Head of caudate nucleus (tissue), 42 donors: ENCODE data around the gene PDE12.

Experiments
- DNase-seq, 42 donors: peaks; one replicate each; pipeline versions ENCODE4 v3.0.0 to v3.0.0-alpha.2; 2020 to 2021; ENCODE audit warnings: mixed read lengths in 7 of 42
- intact Hi-C: fragments of 100-400 bp; cut with DNase I; formaldehyde crosslinking; loops from one replicate; pipeline ENCODE4 v1.15.0; 2022

The PDE12 gene, protein sequence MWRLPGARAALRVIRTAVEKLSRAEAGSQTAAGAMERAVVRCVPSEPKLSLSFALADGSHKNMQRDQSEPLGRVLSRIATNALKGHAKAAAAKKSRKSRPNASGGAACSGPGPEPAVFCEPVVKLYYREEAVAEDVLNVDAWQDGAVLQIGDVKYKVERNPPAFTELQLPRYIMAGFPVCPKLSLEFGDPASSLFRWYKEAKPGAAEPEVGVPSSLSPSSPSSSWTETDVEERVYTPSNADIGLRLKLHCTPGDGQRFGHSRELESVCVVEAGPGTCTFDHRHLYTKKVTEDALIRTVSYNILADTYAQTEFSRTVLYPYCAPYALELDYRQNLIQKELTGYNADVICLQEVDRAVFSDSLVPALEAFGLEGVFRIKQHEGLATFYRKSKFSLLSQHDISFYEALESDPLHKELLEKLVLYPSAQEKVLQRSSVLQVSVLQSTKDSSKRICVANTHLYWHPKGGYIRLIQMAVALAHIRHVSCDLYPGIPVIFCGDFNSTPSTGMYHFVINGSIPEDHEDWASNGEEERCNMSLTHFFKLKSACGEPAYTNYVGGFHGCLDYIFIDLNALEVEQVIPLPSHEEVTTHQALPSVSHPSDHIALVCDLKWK

DNA sequence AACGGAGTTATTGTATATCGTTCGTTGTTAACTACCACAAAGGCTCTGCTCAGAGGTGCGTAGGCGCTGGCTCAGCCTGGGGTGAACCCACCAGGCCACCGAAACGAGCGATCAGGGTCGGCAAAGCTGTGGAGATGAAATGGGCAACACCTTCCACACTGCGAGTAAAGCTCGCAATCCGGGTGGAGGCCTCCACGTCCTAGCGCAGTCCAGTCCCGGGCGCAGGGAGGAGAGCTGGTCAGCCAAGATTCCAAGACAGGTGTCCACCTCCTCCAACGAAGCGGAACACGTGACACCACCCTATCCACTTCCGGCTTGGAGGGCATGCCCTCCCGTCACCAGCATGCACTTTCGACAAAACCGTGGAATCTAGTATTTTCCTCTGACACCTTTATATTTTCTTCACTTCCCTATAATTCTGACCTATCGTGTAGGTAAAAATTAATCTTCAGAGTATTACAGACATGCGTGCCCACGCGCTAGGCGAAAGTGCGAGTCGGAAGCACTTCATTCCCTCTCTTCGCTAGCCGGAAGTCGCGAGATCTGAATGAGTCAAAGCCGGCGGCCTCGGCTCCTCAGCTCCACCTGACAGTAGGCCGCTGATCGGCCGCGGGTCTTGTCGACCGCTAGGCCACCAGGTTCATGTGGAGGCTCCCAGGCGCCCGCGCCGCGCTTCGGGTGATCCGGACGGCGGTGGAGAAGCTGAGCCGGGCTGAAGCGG lies at the start of gene PDE12:
Gene PDE12, plus strand, starts transcription at position 537 of the 721 bp plus-strand sequence. Its CDS starts 106 bp downstream, at position 643.
- intact Hi-C loops: loop anchor here (1.0 to 5.0 kb wide), 2 partner anchors 41 to 201 kb away; partner anchors contain the start of genes ARF4 and SLMAP
- DNase-seq: peak; percentile 79 to 96 (median 91)

DNA sequence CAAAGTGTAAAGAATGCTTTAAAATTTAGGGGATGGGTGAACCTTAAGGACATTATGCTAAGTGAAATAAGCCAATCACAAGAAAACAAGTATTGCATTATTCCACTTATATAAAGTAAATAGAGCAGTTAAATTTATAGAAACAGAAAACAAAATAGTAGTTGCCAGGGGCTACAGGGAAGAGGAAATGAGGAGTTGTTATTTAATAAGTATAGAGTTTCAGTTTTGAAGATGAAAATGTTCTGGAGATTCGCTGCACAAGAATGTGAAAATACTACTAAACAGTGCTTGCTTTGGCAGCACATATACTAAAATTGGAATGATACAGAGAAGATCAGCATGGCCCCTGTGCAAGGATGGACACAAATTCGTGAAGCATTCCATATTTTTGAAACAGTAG lies 43.9 kb upstream of the PDE12 start:
- DNase-seq: no peak
- intact Hi-C loops: no loop called here

DNA sequence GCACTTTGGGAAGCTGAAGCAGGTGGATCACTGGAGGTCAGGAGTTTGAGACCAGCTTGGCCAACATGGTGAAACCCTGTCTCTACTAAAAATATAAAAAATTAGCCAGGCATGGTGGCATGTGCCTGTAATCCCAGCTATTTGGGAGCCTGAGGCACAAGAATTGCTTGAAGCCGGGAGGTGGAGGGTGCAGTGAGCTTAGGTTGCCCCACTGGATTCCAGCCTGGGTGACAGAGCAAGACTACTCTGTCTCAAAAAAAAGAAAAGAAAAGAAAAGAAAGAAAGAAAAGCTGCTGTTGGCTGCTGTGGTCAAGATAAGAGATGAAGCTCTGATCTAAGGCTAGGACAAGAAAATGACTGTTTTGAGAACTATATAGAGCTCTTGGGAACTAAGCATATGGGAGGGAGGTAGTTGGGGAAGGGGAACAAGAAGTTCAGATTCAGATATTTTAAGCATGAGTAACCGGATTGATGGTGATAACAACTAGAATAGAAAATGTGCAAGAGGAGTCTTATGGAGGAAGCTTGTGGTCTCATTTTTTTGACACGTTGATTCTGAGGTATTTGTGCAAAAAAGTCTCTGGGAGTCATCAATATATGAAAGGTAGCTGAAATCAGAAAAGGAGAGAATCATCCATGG lies 37.7 kb upstream of the PDE12 start:
- intact Hi-C loops: no loop called here
- DNase-seq: no peak

DNA sequence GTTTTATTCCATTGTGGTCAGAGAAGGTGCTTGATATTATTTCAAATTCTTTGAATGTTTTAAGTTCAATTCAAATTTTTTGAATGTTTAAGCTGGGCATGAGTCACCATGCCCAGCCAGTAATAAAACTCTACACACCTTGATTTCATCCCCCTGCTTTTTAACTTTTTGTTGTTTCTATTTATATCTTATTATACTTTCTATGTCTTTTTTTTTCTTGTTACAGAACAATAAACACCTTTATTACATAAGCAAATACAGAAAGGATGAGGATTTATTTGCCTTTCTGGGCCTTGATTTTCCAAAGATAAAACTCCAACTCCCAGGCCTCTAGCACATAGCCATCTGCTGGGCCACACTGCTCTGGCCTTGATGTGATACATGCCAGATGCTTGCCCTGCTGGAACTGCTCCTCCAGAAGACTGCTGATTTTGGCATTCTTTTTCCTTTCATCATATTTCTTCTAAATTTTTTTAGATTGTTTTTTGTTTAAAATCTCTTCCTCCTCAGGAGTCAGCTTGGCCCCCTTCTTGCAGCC lies 25.9 kb upstream of the PDE12 start:
- no peak for DNase-seq
- intact Hi-C loops: no loop called here

DNA sequence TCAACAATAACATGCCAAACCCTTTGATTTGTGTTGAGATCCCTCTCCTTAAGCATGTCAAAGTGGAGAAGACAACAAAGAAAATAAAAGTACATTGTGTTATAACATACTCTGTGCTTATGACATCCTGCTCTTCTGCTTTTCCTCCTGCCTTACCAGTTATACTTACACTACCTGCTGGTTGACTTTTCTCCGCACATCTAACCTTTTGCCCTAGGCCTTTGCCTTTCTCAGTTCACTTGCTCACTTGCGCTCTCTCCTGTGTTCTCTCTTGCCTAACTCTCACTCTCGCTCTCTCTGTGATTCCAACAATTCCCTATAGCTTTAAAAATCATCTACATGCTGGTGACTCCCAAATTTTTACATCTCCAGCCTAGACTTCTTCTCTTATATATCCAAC lies 17.6 kb upstream of the PDE12 start:
- DNase-seq: no peak
- intact Hi-C loops: no loop called here

DNA sequence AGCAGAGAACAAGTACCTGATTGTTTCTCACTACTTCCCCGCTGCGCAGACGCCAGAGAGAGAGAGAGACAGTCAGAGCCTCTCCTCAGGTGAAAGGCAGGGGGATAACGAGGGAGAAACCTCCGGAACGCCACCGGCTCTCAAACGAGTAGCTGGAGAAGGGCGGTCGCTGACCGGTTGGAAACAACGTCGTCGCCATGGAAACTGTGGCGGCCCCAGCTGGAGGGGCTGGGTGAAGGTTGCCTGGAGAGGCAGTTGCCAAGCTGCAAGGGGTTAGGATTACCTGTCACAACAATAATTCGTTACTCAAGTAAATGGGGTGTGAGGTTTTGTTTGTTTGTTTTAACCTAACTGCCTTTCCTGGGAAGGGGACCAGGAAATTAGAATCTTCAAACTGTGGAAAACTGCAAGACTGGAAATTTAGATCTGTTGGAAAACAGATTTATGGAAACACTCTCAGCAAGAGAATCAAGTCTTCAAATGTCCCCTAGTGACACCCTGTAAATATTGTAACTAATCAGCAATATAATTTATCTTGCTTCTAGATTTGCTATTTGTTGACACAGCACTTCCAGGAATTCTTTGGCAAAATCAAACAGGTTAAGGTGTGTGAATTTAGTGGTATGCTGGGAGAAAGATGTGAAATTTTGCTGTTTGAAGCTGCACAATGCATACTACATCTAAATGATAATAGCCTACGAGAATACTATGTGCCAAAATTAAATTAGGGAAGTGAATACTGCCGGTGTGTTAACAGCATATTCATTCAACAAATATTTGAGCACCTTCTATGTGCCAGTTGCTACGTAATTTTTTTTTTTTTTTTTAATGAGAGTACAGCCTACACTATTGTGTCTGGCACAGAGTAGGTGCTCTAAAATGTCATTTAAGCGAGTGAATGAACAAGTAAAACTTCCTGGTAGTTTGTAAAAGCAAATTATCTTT lies 11.6 kb upstream of the PDE12 start, which contains the start of gene DNAH12:
Gene DNAH12, minus strand, starts transcription at position 164 of the 945 bp plus-strand sequence. CDS start 1,474 bp downstream, outside the sequence.
- intact Hi-C loops: no loop called here
- peak in 28 of 42 donors; percentile 5 to 50 (median 24) for DNase-seq

DNA sequence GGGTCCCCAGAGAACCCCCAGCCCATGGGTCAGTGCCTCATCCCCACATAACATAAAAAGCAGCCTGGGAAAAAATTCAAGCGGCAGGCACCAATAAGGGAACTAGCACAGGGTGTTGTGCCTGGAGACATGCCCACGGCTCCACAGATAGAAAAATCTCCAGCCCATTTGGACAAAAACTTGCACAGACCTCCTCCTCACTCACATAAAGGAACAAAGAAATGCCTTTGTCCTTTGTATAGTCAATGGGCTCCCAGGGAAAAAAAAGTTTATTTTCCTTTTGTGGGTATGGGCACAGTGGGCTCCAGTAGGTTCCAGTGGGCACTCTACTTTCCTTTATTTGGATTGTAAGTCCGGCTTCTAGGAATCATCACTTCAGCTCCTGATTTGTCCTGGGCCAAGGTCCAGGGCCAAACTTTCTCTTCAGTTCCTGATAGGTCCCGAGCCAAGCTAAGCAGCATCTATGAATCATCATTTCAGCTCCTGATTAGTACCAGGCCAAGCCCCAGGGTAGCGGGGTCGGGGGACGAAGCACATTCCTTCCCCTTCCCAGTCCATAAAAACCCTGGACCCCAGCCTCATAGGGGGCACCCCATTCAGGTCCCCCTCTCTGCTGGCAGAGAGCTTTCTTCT lies 10.3 kb upstream of the PDE12 start:
- peak in 15 of 42 donors; percentile 7 to 55 (median 18) for DNase-seq
- intact Hi-C loops: no loop called here

DNA sequence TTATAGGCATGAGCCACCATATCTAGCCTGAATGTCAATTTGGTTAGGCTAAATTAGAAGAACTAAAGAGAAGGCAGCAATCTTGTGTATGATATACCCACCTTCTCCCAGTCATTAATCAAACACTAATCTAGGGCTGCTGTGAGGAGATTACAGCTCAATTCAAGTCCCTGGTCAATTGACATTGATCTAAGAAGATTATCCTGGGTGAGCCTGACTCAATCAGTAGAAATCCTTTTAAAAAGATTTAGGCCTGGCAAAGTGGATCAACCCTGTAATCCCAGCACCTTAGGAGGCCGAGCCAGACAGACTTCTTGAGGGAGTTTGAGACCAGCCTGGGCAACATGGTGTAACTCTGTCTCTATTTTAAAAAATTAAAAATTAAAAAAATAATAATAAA lies 9.5 kb upstream of the PDE12 start:
- intact Hi-C loops: no loop called here
- no peak for DNase-seq

DNA sequence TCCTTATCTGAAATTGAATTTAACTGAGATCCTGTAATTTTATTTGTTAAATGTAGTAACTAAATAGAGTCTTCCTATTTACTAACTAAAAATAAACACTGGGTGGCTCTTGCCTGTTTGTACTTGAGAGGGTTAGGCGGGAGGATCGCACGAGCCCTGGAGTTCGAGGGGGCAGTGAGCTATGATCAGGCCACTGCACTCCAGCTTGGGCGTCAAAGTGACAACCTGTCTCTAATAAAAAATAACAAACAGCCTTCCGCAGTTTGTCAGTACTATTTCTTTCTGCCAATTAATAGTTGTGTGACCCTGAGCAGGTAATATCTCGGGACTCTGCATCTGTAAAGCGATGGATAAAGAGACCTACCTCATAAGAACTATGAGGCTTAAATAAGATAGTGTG lies 768 bp upstream of the PDE12 start:
- intact Hi-C loops: loop anchor here (5.0 kb wide), 1 partner anchor 202 kb away; the partner anchor contains the start of gene SLMAP
- DNase-seq: peak in 2 of 42 donors; percentile 8 to 21

DNA sequence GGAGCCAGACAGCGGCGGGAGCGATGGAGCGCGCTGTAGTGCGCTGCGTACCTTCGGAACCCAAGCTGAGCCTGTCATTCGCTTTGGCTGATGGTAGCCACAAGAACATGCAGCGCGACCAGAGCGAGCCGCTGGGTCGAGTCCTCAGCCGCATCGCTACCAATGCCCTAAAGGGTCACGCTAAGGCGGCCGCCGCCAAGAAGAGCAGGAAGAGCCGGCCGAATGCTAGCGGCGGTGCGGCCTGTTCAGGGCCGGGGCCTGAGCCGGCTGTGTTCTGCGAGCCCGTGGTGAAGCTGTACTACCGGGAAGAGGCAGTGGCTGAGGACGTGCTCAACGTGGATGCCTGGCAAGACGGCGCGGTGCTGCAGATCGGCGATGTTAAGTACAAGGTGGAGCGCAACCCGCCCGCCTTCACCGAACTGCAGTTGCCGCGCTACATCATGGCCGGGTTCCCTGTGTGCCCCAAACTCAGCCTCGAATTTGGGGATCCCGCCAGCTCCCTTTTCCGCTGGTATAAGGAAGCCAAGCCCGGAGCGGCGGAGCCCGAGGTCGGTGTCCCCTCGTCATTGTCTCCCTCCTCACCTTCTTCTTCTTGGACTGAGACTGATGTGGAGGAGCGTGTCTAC lies 498 bp downstream of the PDE12 start:
- intact Hi-C loops: loop anchor here (1.0 to 5.0 kb wide), 2 partner anchors 41 to 201 kb away; partner anchors contain the start of genes ARF4 and SLMAP
- peak in 33 of 42 donors; percentile 5 to 63 (median 38) for DNase-seq

DNA sequence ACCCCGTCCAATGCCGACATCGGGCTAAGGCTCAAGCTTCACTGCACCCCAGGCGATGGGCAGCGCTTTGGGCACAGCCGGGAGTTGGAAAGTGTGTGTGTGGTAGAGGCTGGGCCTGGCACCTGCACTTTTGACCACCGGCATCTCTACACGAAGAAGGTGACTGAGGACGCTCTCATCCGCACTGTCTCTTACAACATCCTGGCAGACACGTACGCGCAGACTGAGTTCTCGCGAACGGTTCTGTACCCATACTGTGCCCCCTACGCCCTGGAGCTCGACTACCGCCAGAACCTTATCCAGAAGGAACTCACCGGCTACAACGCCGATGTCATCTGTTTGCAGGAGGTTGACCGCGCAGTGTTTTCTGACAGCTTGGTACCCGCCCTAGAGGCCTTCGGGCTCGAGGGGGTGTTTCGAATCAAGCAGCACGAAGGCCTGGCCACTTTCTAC lies 1.0 kb downstream of the PDE12 start:
- DNase-seq: peak in 3 of 42 donors; percentile 18 to 28 (median 27)
- intact Hi-C loops: loop anchor here (5.0 kb wide), 1 partner anchor 200 kb away; the partner anchor contains the start of gene SLMAP

DNA sequence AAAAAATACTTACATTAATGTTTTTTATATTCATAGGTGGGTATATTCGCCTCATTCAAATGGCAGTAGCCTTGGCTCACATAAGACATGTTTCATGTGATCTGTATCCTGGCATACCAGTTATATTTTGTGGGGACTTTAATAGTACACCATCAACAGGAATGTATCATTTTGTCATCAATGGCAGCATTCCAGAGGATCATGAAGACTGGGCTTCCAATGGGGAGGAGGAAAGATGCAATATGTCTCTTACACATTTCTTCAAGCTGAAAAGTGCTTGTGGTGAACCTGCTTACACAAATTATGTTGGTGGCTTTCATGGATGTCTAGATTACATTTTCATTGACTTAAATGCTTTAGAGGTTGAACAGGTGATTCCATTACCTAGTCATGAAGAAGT lies 3.5 kb downstream of the PDE12 start:
- no peak for DNase-seq
- intact Hi-C loops: loop anchor here (5.0 kb wide), 1 partner anchor 198 kb away; the partner anchor contains the start of gene SLMAP

DNA sequence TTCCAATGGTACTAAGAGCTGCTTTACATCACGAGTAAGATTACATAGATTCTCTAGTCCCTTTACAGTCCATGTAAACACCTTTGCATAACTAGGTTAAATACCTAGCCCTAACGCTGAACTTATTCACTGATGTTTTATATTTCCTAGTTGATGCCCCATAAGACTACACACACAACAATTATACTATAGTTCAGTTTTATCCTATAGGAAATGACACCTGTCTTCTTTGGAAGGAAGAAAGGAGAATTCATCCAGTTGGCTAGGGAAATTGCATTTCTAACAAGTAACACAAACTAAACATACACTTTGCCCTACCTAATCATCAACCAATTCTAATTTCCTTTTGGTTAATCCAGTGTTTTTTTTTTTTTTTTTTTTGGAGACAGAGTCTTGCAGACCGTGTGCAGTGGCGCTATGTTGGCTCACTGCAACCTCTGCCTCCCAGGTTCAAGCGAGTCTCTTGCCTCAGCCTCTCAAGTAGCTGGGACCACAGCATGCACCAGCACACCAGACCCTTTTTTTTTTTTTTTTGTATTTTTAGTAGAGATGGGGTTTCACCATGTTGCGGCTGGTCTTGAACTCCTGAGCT lies 13.9 kb downstream of the PDE12 start:
- intact Hi-C loops: no loop called here
- no peak for DNase-seq

DNA sequence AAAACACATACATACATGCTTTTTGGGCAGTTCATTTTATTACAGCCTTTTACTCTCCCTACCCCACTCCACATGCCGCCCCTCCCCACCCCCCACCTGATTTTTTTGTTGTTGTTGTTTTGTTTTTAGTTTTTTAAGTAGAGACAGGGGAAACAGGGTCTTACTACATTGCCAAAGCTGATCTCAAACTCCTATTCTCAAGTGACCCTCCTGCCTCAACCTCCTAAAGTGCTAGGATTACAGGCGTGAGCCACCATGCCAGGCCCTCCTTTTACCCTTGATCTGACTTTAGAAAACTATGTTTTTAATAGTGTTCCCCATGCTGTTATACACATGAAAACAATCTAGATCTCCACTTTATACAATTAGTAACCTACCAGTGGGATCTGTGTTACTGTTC lies 14.8 kb downstream of the PDE12 start:
- DNase-seq: no peak
- intact Hi-C loops: no loop called here

DNA sequence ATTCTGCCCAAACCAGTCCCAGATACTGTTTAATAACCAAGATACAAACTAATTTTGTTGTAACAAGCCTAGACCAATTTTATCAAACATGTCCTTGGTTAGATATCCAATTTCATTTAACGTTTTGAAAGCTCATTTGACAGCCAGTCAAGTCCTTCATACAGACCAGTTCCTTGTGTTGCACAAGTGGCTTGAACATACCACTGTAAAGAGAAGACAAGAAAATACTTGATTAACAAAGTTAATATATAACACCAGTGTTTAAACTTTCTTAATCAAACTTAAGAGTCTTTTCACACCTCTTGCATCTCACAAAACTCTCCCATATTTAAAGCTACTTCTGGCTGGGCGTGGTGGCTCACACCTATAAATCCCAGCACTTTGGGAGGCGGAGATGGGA lies 16.0 kb downstream of the PDE12 start:
- intact Hi-C loops: no loop called here
- no peak for DNase-seq

DNA sequence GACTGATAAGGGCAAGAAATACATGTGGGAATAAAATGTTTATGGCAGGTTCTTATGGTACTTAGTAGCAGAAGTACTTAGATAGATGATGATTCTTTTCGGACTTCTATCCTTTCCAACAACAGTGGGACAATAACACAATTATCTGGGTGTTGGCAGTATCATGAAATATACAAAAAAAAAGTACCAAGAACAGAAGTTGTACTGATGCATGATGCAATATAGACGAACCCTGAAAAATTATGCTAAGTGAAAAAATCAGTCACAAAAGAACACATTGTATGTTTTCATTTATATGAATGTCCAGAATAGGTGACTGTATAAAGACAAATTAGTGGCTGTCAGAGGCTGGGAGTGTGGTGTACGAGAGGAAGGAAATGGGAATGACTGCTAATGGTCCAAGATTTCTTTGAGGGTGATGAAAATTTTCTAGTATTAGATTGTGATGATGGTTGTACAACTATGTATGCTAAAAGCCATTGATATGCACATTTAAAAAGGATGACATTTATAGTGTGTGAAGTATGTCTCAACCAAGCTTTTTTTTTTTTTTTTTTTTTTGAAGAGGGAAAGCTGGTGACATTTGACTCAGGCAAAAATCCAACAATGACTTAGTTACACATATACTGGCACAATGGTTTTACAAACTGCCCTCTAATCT lies 20.0 kb downstream of the PDE12 start:
- intact Hi-C loops: no loop called here
- no peak for DNase-seq
